GM21367 (cell line): ENCODE results near the gene KRTAP5-10.
"Not testable (repeated sequence)": the region's sequence is repeated elsewhere in the genome, so short reads cannot be mapped to it uniquely, and the experiment has no call there.

Experiments used
- ATAC-seq: cut with Tn5 transposase; IDR thresholded peaks from one replicate; pipeline ENCODE4 v1.9.1; 2021; ENCODE audit not compliant: unreplicated experiment

KRTAP5-10 gene, protein sequence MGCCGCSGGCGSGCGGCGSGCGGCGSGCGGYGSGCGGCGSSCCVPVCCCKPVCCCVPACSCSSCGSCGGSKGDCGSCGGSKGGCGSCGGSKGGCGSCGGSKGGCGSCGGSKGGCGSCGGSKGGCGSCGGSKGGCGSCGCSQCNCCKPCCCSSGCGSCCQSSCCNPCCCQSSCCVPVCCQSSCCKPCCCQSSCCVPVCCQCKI

DNA sequence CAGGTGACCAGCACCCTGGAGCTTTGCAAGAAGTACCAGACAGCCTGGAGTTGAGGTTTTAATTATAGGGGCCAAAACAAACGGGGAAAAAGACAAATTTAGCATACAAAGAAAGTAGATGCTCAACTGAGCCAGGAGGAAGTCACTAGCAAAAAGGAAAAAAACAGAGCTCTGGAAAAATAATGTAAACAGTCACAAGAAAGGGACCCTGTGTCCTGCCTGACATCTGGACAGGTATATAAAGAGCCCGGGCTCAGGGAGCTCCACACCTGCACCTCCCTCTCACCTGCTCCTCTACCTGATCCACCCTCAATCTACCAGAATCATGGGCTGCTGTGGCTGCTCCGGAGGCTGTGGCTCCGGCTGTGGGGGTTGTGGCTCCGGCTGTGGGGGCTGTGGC lies at the start of gene KRTAP5-10:
Gene KRTAP5-10, plus strand, starts transcription at position 301 of the 400 bp plus-strand sequence. Its CDS starts 25 bp downstream, at position 326.
- no peak for ATAC-seq

DNA sequence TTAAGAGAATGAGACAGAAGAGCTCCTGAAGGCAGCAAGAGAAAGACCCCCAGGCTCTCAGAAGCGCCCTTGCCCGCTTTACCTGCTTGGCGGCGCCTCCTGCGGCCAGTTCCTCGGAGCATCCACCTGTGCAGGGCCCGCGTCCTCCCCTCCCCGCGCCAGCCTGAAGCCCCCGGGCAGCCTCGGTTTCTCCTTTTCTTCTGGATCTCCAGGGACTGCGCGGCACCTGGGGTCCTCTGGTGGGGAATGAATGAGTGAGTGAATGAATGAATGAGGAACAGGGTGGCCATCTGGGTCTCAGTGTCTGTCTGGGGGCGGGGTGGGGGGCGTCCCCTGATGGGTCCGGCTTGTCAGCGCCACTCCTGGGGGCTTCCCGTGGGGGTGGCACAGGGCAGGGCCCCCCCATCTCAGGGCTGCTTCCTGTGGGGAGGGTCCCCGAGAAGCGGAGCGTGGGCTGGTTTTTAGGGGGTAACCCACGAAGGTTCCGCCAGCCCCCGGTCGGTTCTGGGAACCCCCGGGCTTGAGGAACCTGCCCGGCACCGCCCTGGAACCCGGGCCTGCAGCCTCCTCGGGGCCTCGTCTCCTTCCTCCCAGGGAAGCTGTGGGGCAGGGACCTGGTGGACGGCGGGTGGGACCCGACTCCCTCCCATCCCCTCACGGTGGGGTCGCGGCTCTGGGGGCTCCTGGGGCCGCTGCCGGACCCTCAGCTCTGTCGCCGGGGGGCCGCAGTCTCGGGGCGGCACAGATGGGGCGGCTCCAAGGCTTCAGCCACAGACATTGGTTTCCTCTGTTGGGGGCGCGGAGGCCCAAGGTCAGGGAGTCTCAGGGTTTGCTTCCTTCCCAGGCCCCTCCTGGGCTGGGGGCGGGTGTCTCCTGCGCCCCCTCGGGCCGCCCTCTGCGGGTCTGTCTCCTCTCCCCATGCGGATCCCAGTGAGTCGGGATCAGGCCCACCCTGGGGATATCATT lies 46.6 kb upstream of the KRTAP5-10 start:
- ATAC-seq: no peak

DNA sequence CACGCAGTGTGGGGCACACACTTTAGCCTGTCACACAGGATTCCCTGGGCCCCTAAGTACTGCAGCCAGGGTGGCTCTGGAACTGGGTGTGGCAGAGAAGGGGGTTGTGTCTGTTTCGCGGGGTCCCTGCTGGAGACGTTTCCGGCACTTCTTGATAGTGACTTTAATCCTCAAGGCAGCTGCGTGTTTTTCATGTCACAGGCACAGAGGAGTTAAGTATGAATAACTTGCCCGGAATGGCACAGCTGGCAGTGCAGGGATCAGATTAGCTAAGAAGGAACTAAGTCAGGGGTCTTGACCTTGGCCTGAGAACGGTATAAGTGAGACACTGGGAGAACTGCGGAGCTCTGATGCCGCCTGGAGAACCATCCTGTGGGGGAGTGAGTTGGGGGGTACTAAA lies 45.8 kb upstream of the KRTAP5-10 start:
- ATAC-seq: no peak

DNA sequence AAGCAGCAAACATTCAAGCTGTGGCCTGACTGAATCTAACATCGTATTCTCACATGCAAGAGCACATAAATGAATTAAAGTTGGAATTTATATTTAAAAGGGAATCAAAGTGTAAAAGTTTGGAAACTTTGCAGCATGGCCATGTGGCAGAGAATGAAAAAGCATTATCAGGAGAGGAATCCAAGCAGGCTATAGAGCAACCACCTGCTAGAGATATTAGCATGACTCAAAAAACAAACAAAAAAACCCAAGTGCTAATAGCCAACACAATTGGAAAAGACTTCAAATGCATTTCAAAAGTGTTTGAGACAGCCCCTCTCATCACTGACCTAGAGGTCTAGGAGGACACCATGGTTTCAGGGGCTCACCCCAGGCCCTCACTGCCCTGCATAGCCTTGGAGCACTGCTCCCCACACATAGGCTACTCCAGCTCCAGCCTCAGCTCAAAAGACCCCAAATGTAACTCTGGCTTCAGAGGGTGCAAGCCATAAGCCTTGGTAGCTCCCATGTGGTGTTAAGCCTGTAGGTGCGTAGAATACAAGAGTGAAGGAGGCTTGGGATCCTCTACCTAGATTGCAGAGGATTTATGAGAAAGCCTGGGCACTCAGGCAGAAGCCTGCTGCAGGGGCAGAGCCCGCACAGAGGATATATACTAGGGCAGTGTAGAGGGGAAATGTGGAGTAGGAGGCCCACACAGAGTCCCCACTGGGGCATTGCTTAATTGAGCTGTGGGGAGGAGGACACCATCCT lies 40.0 kb upstream of the KRTAP5-10 start:
- ATAC-seq: no peak

GRCh38 chr11:71525938-71526495 lies 39.3 kb upstream of the KRTAP5-10 start:
- ATAC-seq: no peak

DNA sequence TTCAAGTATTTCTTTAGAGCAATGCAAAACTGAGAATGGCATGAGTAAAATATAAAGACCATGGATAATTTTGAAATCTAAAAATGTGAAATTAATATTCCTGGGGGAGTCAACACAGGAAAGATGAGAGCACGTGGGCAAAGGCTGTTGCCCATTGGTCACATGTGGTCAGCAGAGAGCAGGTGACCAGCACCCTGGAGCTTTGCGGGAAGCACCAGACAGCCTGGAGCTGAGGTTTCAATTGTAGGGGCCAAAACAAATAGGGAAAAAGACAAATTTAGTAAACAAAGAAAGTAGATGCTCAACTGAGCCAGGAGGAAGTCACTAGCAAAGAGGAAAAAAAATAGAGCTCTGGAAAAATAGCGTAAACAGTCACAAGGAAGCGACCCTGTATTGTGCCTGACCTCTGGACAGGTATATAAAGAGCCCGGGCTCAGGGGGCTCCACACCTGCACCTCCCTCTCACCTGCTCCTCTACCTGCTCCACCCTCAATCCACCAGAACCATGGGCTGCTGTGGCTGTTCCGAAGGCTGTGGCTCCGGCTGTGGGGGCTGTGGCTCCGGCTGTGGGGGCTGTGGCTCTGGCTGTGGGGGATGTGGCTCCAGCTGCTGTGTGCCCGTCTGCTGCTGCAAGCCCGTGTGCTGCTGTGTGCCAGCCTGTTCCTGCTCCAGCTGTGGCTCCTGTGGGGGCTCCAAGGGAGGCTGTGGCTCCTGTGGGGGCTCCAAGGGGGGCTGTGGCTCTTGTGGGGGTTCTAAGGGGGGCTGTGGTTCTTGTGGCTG lies 38.4 kb upstream of the KRTAP5-10 start, which contains the start of gene KRTAP5-7:
Gene KRTAP5-7, plus strand, starts transcription at position 472 of the 780 bp plus-strand sequence. Its CDS starts 34 bp downstream, at position 506.
- ATAC-seq: not testable (repeated sequence)

DNA sequence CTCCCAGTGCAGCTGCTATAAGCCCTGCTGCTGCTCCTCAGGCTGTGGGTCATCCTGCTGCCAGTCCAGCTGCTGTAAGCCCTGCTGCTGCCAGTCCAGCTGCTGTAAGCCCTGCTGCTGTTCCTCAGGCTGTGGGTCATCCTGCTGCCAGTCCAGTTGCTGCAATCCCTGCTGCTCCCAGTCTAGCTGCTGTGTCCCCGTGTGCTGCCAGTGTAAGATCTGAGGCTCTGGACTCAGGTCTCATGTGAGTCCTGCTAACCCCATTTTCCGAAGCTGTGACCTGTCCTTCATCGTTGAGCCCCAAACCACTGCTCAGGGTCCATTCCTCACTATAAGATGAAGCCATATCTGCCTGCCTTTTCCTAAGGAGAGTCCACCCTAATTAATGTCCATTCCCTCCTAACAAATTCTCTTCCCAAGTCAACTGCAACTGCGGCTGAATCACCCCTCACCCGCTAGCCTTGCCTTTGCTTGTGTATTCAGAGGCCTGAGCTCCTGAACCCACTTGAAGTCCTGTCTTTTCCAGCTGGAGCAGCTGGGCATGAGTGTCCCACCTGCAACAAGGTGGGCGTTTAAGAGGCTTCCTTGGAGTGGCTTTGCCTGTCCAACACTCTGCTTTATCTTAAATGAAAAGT lies 37.7 kb upstream of the KRTAP5-10 start:
- no peak for ATAC-seq

GRCh38 chr11:71530602-71531001 lies 34.8 kb upstream of the KRTAP5-10 start:
- no peak for ATAC-seq

DNA sequence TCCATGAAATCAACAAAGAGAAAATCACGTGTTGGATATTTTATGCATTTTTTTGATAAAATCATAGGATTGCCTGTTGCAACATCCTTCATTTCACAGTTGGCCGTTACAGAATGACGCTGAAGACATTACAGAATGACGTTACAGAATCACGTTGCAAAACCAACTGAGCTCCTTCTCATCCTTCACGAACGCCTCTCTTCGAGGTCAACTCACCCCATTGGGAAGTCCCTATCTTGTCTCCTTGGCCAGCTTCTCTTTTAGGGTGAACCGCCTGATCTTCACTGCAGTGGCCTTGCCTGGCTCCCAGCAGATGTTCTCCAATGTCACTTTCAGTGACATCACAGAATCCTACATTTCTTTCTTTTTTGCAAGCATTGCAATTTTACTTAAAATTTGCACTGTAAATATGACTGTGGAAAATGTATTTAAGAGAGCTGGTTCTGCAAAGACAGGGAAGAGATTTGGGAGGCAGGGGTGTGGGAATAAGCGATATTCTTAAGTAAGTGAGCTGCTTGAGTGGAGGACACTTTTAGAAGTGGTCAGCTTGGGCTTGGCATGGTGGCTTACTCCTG lies 33.2 kb upstream of the KRTAP5-10 start:
- ATAC-seq: no peak

DNA sequence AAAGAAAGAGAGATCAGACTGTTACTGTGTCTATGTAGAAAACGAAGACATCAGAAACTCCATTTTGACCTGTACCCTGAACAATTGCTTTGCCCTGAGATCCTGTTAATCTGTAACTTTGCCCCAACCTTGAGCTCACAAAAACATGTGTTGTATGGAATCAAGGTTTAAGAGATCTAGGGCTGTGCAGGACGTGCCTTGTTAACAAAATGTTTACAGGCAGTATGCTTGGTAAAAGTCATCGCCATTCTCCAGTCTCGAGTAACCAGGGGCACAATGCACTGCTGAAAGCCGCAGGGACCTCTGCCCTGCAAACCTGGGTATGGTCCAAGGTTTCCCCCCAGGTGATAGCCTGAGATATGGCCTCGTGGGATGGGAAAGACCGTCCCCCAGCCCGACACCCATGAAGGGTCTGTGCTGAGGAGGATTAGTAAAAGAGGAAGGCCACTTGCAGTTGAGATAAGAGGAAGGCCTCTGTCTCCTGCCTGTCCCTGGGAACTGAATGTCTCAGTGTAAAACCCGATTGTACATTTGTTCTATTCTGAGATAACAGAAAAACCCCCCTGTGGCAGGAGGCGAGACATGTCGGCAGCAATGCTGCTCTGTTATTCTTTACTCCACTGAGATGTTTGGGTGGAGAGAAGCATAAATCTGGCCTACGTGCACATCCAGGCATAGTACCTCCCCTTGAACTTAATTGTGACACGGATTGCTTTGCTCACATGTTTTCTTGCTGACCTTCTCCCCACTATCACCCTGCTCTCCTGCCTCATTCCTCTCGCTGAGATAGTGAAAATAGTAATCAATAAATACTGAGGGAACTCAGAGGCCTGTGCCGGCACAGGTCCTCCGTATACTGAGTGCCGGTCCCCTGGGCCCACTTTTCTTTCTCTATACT lies 30.4 kb upstream of the KRTAP5-10 start:
- not testable (repeated sequence) for ATAC-seq

- no peak for ATAC-seq
Observed at GRCh38 chr11:71535825-71536224, 29.5 kb upstream of the KRTAP5-10 start.

- no peak for ATAC-seq
Observed at GRCh38 chr11:71537537-71537936, 27.8 kb upstream of the KRTAP5-10 start.

DNA sequence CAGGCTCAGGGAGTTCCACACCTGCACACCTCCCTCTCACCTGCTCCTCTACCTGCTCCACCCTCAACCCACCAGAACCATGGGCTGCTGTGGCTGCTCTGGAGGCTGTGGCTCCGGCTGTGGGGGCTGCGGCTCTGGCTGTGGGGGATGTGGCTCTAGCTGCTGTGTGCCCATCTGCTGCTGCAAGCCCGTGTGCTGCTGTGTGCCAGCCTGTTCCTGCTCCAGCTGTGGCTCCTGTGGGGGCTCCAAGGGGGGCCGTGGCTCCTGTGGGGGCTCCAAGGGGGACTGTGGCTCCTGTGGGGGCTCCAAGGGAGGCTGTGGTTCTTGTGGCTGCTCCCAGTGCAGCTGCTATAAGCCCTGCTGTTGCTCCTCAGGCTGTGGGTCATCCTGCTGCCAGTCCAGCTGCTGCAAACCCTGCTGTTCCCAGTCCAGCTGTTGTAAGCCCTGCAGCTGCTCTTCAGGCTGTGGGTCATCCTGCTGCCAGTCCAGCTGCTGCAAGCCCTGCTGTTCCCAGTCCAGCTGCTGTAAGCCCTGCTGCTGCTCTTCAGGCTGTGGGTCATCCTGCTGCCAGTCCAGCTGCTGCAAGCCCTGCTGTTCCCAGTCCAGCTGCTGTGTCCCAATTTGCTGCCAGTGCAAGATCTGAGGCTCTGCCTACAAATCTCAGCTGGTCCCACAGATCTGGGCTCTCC lies 27.2 kb upstream of the KRTAP5-10 start, which contains the start of gene KRTAP5-8:
Gene KRTAP5-8, plus strand, starts transcription at position 49 of the 689 bp plus-strand sequence. Its CDS starts 31 bp downstream, at position 80.
- not testable (repeated sequence) for ATAC-seq

DNA sequence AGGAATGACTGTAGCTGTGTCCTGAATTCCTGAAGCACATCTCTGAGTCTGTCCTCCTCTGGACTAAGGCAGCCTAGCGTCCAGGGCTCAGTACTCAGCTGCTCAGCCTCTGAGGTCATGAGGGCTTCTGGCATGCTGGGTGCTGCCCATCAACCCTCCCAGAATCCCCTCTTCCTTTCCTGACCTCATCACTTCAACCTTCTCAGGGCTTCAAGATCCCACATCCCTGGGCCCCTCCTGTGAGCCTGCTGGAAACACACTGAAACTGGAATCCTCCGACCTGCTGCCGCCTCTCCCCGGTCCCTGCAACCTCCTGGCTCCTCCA lies 26.7 kb upstream of the KRTAP5-10 start:
- no peak for ATAC-seq

GRCh38 chr11:71539017-71539416 lies 26.3 kb upstream of the KRTAP5-10 start:
- ATAC-seq: no peak

DNA sequence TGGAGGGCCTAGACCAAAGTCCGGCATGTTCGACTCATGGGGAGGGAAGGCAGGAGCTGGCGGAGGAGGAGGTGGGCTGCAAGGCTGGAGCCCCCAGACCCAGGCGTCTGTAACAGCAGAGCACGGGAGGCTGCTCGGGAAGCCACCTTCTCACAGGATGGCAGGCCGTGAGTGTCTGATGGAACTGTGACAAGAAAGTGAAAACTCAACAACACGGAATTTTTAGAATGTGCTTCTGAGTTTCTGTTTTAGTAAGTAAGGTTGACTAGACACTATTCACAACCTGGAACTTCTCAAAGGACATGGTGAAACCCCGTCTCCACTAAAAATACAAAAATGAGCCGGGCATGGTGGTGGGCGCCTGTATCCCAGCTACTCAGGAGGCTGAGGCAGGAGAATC lies 25.4 kb upstream of the KRTAP5-10 start:
- not testable (repeated sequence) for ATAC-seq

GRCh38 chr11:71540521-71541304 lies 24.6 kb upstream of the KRTAP5-10 start:
- ATAC-seq: not testable (repeated sequence)
